WTC11 (cell line): ENCODE results near the gene RUNX2. TPM values are rescaled to one million over a fixed set of nuclear protein-coding genes. Genes with fewer than 3 reads are reported as not detected.

Experiments used
- ATAC-seq: fragments of 200-7000 bp; cut with Tn5 transposase; 2 replicates; pipeline ENCODE4 v1.10.0; 2021; ENCODE audit warnings: mild to moderate bottlenecking, moderate library complexity
- CTCF ChIA-PET: fragments of 300-600 bp; sonication (Branson Sonifier 250); formaldehyde crosslinking; loops from one replicate; lab custom pipeline; 2021; ENCODE audit warnings: antibody characterized with exemption; lab: Charles Lee
- POLR2A ChIA-PET: fragments of 350-600 bp; sonication (Branson Sonifier 250); formaldehyde crosslinking; loops from one replicate; lab custom pipeline; 2021; ENCODE audit warnings: antibody characterized with exemption; lab: Charles Lee
- DNase-seq: peaks from one replicate; pipeline ENCODE4 v3.0.0; 2021; ENCODE audit warnings: low spot score
- H3K27ac Mint-ChIP-seq: 2 replicates; pipeline ENCODE4 v1.8.0; 2021; ENCODE audit warnings: mixed read lengths
- H3K27me3 Mint-ChIP-seq: 2 replicates; pipeline ENCODE4 v1.8.0; 2021; ENCODE audit warnings: low read depth, mild to moderate bottlenecking, moderate library complexity, mixed read lengths
- H3K36me3 Mint-ChIP-seq: 2 replicates; pipeline ENCODE4 v1.8.0; 2021; ENCODE audit warnings: mixed read lengths
- H3K4me1 Mint-ChIP-seq: 2 replicates; pipeline ENCODE4 v1.8.0; 2022; ENCODE audit warnings: mixed read lengths
- H3K4me3 Mint-ChIP-seq: 2 replicates; pipeline ENCODE4 v1.8.0; 2021; ENCODE audit warnings: mild to moderate bottlenecking, moderate library complexity, mixed read lengths
- H3K9me3 Mint-ChIP-seq: 2 replicates; pipeline ENCODE4 v1.8.0; 2021; ENCODE audit warnings: mixed read lengths
- ATF6 ChIP-seq: sonication (generic); formaldehyde crosslinking; IDR thresholded peaks from 2 replicates; pipeline ENCODE4 v1.8.1; 2023; ENCODE audit warnings: mild to moderate bottlenecking, missing genetic modification reagents
- FOXK1 ChIP-seq: sonication (generic); formaldehyde crosslinking; IDR thresholded peaks from 2 replicates; pipeline ENCODE4 v1.8.0; 2022; ENCODE audit warnings: mild to moderate bottlenecking, moderate library complexity, missing genetic modification reagents
- HMGXB4 ChIP-seq: sonication (generic); formaldehyde crosslinking; IDR thresholded peaks from 2 replicates; pipeline ENCODE4 v1.8.1; 2023; ENCODE audit warnings: mild to moderate bottlenecking, moderate library complexity, missing genetic modification reagents
- IRF2 ChIP-seq: sonication (generic); formaldehyde crosslinking; IDR thresholded peaks from 2 replicates; pipeline ENCODE4 v1.8.0; 2022; ENCODE audit warnings: low read depth, missing genetic modification reagents, borderline replicate concordance
- JUN ChIP-seq: sonication (generic); formaldehyde crosslinking; IDR thresholded peaks from 2 replicates; pipeline ENCODE4 v1.8.0; 2023; ENCODE audit warnings: mild to moderate bottlenecking, missing genetic modification reagents
- MXD4 ChIP-seq: fragments of 250-450 bp; sonication (Bioruptor Pico); IDR thresholded peaks from 2 replicates; pipeline ENCODE4 v1.8.0; 2021; ENCODE audit warnings: mild to moderate bottlenecking, moderate library complexity, borderline replicate concordance
- MYBL2 ChIP-seq: sonication (generic); formaldehyde crosslinking; IDR thresholded peaks from 2 replicates; pipeline ENCODE4 v1.8.1; 2023; ENCODE audit warnings: mild to moderate bottlenecking, moderate library complexity, missing genetic modification reagents
- PRDM15 ChIP-seq: sonication (generic); formaldehyde crosslinking; IDR thresholded peaks from 2 replicates; pipeline ENCODE4 v1.8.0; 2022; ENCODE audit warnings: missing genetic modification reagents
- RORB ChIP-seq: fragments of 250-450 bp; sonication (Bioruptor Pico); IDR thresholded peaks from 2 replicates; pipeline ENCODE4 v1.9.0; 2021; ENCODE audit warnings: mild to moderate bottlenecking
- SOX15 ChIP-seq: fragments of 250-450 bp; sonication (Bioruptor Pico); IDR thresholded peaks from 2 replicates; pipeline ENCODE4 v1.9.0; 2021; ENCODE audit warnings: mild to moderate bottlenecking
- TEAD4 ChIP-seq: sonication (generic); formaldehyde crosslinking; IDR thresholded peaks from 2 replicates; pipeline ENCODE4 v1.8.0; 2022; ENCODE audit warnings: mild to moderate bottlenecking, missing genetic modification reagents
- ZNF121 ChIP-seq: sonication (generic); formaldehyde crosslinking; IDR thresholded peaks from 2 replicates; pipeline ENCODE4 v1.8.0; 2023; ENCODE audit warnings: missing genetic modification reagents
- total RNA-seq: library from RNA; stranded (reverse); gene quantifications from 3 replicates; pipeline ENCODE4 v1.2.3, GENCODE V29; 2021
- TF ChIP-seq, protein P1 (sequence below): sonication (generic); formaldehyde crosslinking; IDR thresholded peaks from 2 replicates; pipeline ENCODE4 v1.8.1; 2022; ENCODE audit warnings: missing genetic modification reagents, borderline replicate concordance
- TF ChIP-seq, protein P2 (sequence below): sonication (generic); formaldehyde crosslinking; IDR thresholded peaks from 2 replicates; pipeline ENCODE4 v1.8.1; 2023; ENCODE audit warnings: mild to moderate bottlenecking, missing genetic modification reagents, moderate library complexity

Gene RUNX2
- total RNA-seq, 1 experiment from 2014 or later, result 0.28 TPM

- ATAC-seq, result no peak
- no peaks in the 10 kb centered on the region for H3K36me3 Mint-ChIP-seq
- DNase-seq, result no peak
- POLR2A ChIA-PET, result no interaction called here
- H3K9me3 Mint-ChIP-seq, result no peaks in the 10 kb centered on the region
- peaks cover 23% of the 10 kb centered on the region for H3K4me1 Mint-ChIP-seq
- H3K27me3 Mint-ChIP-seq, result no peaks in the 10 kb centered on the region
- H3K4me3 Mint-ChIP-seq, result no peak overlapping the region
- TF ChIP-seq RORB (CRISPR knock-in tag) (no peak), FOXK1 (CRISPR knock-in tag) (no peak), SOX15 (CRISPR knock-in tag) (no peak), HMGXB4 (CRISPR knock-in tag) (no peak), IRF2 (CRISPR knock-in tag) (no peak), PRDM15 (no peak), TEAD4 (CRISPR knock-in tag) (no peak), ZNF121 (no peak), MXD4 (CRISPR knock-in tag) (no peak), MYBL2 (CRISPR knock-in tag) (no peak), ATF6 (CRISPR knock-in tag) (no peak)
- TF ChIP-seq, protein P1, sequence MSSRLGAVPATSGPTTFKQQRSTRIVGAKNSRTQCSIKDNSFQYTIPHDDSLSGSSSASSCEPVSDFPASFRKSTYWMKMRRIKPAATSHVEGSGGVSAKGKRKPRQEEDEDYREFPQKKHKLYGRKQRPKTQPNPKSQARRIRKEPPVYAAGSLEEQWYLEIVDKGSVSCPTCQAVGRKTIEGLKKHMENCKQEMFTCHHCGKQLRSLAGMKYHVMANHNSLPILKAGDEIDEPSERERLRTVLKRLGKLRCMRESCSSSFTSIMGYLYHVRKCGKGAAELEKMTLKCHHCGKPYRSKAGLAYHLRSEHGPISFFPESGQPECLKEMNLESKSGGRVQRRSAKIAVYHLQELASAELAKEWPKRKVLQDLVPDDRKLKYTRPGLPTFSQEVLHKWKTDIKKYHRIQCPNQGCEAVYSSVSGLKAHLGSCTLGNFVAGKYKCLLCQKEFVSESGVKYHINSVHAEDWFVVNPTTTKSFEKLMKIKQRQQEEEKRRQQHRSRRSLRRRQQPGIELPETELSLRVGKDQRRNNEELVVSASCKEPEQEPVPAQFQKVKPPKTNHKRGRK, result no peak
- TF ChIP-seq, all 79 proteins: peak for 0
- CTCF ChIA-PET, result no interaction called here
- H3K27ac Mint-ChIP-seq, result no peak overlapping the region
Measured at GRCh38 chr6:45371924-45372573, 43.9 kb downstream of the RUNX2 start.

- DNase-seq (no peak), ATAC-seq (no peak)
- H3K27me3 Mint-ChIP-seq, result no peaks in the 10 kb centered on the region
- POLR2A ChIA-PET, result interaction anchor here (1.0 kb wide), 1 partner anchor 9 kb away, joined by 3 read pairs; no protein-coding TSS in a partner anchor
- H3K9me3 Mint-ChIP-seq, result no peaks in the 10 kb centered on the region
- no peak for TF ChIP-seq JUN
- TF ChIP-seq, protein P2, sequence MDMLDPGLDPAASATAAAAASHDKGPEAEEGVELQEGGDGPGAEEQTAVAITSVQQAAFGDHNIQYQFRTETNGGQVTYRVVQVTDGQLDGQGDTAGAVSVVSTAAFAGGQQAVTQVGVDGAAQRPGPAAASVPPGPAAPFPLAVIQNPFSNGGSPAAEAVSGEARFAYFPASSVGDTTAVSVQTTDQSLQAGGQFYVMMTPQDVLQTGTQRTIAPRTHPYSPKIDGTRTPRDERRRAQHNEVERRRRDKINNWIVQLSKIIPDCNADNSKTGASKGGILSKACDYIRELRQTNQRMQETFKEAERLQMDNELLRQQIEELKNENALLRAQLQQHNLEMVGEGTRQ (CRISPR knock-in tag), result no peak
- peaks cover 17% of the 10 kb centered on the region for H3K4me1 Mint-ChIP-seq
- H3K4me3 Mint-ChIP-seq, result no peak overlapping the region
- H3K36me3 Mint-ChIP-seq, result no peaks in the 10 kb centered on the region
- H3K27ac Mint-ChIP-seq, result no peak overlapping the region
- CTCF ChIA-PET, result no interaction called here
Measured at GRCh38 chr6:45375449-45375848, 47.3 kb downstream of the RUNX2 start.
